ENCODE results near the gene NME3. TPM values are rescaled to one million over a fixed set of nuclear protein-coding genes. Genes with fewer than 3 reads are reported as not detected.

NME3 gene
- total RNA-seq, 1 experiment from 2014 or later: 103 TPM

DNA sequence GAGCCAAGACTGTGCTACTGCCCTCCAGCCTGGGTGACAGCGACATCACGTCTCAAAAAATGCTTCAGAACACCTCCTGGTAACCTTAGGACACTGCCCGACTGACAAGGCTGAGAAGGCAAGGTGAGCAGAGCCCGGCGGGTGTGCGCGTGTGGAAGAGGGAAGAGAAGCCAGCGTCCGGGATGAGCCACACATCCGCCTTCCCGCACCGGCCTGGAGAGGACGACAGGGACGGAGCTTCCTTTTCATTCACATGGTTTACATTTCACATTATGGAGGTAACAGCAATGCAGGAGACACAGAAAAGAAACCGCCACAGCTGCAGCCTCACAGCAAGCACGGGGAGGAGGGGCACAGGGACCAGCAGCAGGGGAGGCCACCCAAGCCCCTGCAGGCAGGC lies 38.8 kb upstream of the NME3 start:
- Histone ChIP-seq H4K20me1 (ENCODE audit: insufficient read depth) (no peaks in the 10 kb centered on the region), H3K4me1 (ENCODE audit: control insufficient read depth in 1 of 2, insufficient read depth in 2 of 2, low read length in 2 of 2) (peaks cover 6 to 10% of the 10 kb centered on the region in 2 experiments; a peak in 3 of 4 replicates), H3K79me2 (ENCODE audit: insufficient read depth, low read length) (no peaks in the 10 kb centered on the region), H3K27me3 (ENCODE audit: insufficient read depth, low read length) (no peaks in the 10 kb centered on the region), H3K9me2 (ENCODE audit: insufficient read depth) (no peaks in the 10 kb centered on the region), H3K9me3 (ENCODE audit: control insufficient read depth in 1 of 2, insufficient read depth in 1 of 2, low read depth in 1 of 2, low read length in 2 of 2) (no peaks in the 10 kb centered on the region), H3K4me2 (ENCODE audit: low read length) (no peak overlapping the region), H3K36me3 (ENCODE audit: control insufficient read depth in 1 of 2, insufficient read depth in 2 of 2, low read length in 2 of 2) (no peaks in the 10 kb centered on the region), H3K9ac (ENCODE audit: low read length) (no peak overlapping the region), H3K4me3 (replicated peaks in 1 of 2; ENCODE audit: low read depth in 1 of 2, low read length in 2 of 2) (no peak overlapping the region), H2AFZ (ENCODE audit: low read depth, low read length, poor library complexity, severe bottlenecking) (no peak overlapping the region), H3K27ac (ENCODE audit: low read depth, low read length) (no peak overlapping the region)
- ChIA-PET RAD21 (ENCODE audit: low non-redundant PET in 1 of 2, low total read pairs in 2 of 2, uncharacterized antibody in 2 of 2, unreplicated experiment in 2 of 2) (no interaction called here), POLR2A (no interaction called here), CTCF (no interaction called here)
- TF ChIP-seq EZH2phosphoT487 (IDR thresholded peaks at IDR 0.05; ENCODE audit: borderline replicate concordance) (no peak), ELF1 (IDR thresholded peaks at IDR 0.05; ENCODE audit: borderline replicate concordance, low read depth) (no peak), CBX3 (IDR thresholded peaks at IDR 0.05; ENCODE audit: low read depth) (no peak), SRF (IDR thresholded peaks at IDR 0.05; ENCODE audit: low read depth) (no peak), YY1 (IDR thresholded peaks at IDR 0.05; ENCODE audit: extremely low read depth, insufficient replicate concordance, low read depth, low read length) (no peak), SP1 (IDR thresholded peaks at IDR 0.05; ENCODE audit: low read depth) (no peak), CEBPB (IDR thresholded peaks at IDR 0.05; ENCODE audit: low read depth) (no peak), TCF7L2 (IDR thresholded peaks at IDR 0.05; ENCODE audit: borderline replicate concordance, extremely low read depth, insufficient read depth, insufficient read length) (no peak), ZNF274 (IDR thresholded peaks at IDR 0.05; ENCODE audit: low read depth, low read length) (no peak), RAD21 (IDR thresholded peaks at IDR 0.05; ENCODE audit: low read depth) (no peak), FOSL1 (IDR thresholded peaks at IDR 0.05; ENCODE audit: low read depth) (no peak), SIN3A (IDR thresholded peaks at IDR 0.05; ENCODE audit: low read depth) (no peak), JUND (IDR thresholded peaks at IDR 0.05) (no peak), POLR2AphosphoS5 (IDR thresholded peaks at IDR 0.05; ENCODE audit: low read depth, low read length) (no peak), EZH2 (IDR thresholded peaks at IDR 0.05) (no peak)
- TF ChIP-seq, protein P1, sequence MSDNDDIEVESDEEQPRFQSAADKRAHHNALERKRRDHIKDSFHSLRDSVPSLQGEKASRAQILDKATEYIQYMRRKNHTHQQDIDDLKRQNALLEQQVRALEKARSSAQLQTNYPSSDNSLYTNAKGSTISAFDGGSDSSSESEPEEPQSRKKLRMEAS (IDR thresholded peaks at IDR 0.05): no peak
- TF ChIP-seq, protein P2, sequence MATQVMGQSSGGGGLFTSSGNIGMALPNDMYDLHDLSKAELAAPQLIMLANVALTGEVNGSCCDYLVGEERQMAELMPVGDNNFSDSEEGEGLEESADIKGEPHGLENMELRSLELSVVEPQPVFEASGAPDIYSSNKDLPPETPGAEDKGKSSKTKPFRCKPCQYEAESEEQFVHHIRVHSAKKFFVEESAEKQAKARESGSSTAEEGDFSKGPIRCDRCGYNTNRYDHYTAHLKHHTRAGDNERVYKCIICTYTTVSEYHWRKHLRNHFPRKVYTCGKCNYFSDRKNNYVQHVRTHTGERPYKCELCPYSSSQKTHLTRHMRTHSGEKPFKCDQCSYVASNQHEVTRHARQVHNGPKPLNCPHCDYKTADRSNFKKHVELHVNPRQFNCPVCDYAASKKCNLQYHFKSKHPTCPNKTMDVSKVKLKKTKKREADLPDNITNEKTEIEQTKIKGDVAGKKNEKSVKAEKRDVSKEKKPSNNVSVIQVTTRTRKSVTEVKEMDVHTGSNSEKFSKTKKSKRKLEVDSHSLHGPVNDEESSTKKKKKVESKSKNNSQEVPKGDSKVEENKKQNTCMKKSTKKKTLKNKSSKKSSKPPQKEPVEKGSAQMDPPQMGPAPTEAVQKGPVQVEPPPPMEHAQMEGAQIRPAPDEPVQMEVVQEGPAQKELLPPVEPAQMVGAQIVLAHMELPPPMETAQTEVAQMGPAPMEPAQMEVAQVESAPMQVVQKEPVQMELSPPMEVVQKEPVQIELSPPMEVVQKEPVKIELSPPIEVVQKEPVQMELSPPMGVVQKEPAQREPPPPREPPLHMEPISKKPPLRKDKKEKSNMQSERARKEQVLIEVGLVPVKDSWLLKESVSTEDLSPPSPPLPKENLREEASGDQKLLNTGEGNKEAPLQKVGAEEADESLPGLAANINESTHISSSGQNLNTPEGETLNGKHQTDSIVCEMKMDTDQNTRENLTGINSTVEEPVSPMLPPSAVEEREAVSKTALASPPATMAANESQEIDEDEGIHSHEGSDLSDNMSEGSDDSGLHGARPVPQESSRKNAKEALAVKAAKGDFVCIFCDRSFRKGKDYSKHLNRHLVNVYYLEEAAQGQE (IDR thresholded peaks at IDR 0.05; ENCODE audit: low read depth): no peak
- TF ChIP-seq, protein P3, sequence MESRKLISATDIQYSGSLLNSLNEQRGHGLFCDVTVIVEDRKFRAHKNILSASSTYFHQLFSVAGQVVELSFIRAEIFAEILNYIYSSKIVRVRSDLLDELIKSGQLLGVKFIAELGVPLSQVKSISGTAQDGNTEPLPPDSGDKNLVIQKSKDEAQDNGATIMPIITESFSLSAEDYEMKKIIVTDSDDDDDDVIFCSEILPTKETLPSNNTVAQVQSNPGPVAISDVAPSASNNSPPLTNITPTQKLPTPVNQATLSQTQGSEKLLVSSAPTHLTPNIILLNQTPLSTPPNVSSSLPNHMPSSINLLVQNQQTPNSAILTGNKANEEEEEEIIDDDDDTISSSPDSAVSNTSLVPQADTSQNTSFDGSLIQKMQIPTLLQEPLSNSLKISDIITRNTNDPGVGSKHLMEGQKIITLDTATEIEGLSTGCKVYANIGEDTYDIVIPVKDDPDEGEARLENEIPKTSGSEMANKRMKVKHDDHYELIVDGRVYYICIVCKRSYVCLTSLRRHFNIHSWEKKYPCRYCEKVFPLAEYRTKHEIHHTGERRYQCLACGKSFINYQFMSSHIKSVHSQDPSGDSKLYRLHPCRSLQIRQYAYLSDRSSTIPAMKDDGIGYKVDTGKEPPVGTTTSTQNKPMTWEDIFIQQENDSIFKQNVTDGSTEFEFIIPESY (IDR thresholded peaks at IDR 0.05; ENCODE audit: extremely low read depth, insufficient replicate concordance, low read length): no peak
- TF ChIP-seq, protein P4, sequence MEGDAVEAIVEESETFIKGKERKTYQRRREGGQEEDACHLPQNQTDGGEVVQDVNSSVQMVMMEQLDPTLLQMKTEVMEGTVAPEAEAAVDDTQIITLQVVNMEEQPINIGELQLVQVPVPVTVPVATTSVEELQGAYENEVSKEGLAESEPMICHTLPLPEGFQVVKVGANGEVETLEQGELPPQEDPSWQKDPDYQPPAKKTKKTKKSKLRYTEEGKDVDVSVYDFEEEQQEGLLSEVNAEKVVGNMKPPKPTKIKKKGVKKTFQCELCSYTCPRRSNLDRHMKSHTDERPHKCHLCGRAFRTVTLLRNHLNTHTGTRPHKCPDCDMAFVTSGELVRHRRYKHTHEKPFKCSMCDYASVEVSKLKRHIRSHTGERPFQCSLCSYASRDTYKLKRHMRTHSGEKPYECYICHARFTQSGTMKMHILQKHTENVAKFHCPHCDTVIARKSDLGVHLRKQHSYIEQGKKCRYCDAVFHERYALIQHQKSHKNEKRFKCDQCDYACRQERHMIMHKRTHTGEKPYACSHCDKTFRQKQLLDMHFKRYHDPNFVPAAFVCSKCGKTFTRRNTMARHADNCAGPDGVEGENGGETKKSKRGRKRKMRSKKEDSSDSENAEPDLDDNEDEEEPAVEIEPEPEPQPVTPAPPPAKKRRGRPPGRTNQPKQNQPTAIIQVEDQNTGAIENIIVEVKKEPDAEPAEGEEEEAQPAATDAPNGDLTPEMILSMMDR (IDR thresholded peaks at IDR 0.05 in 2 of 3, conservative IDR thresholded peaks at IDR 0.05 in 1 of 3; ENCODE audit: borderline replicate concordance in 1 of 3, insufficient read depth in 1 of 3, low read depth in 2 of 3, low read length in 2 of 3): no peak
- ATAC-seq (no peak), DNase-seq (ENCODE audit: low read depth, low spot score) (no peak)
- BruUV-seq (replicated peaks): no TSS peak
- intact Hi-C loops (cut with micrococcal nuclease): no loop called here
